ENCODE measurements around the gene ZKSCAN1. TPM values are rescaled to one million over a fixed set of nuclear protein-coding genes. Genes with fewer than 3 reads are reported as not detected.
A peak's percentile ranks its signal among the peaks of the same experiment; 100 is the strongest.

ZKSCAN1 gene
- total RNA-seq, 1 experiment from 2014 or later: 70.3 TPM

GRCh38 chr7:99992330-99993038, 22.9 kb upstream of the ZKSCAN1 start:
- TF ChIP-seq EZH2 (IDR thresholded peaks at IDR 0.05; ENCODE audit: low read depth) (no peak), CTCF (conservative IDR thresholded peaks at IDR 0.05) (no peak)
- POLR2A ChIA-PET (ENCODE audit: unreplicated experiment): no interaction called here

GRCh38 chr7:99994819-99995218, 20.6 kb upstream of the ZKSCAN1 start:
- H3K4me2 ChIP-seq: peak overlapping the region; percentile 58; the same call in 1 of the 2 replicates
- H3K27ac ChIP-seq: no peak overlapping the region
- TF ChIP-seq CTCF (conservative IDR thresholded peaks at IDR 0.05): no peak
- TF ChIP-seq EZH2 (IDR thresholded peaks at IDR 0.05; ENCODE audit: low read depth): no peak
- ChIA-PET CTCF (interaction anchor here (0.6 to 1.5 kb wide), 4 partner anchors 14 to 81 kb away, joined by 3 to 11 read pairs (median 4); no protein-coding TSS in a partner anchor), POLR2A (ENCODE audit: unreplicated experiment) (no interaction called here)
- H3K9me3 ChIP-seq (ENCODE audit: insufficient read depth, low read depth): no peaks in the 10 kb centered on the region
- intact Hi-C loops (cut with micrococcal nuclease; ENCODE audit: unreplicated experiment): loop anchor here (1.0 kb wide), 3 partner anchors 58 to 136 kb away; no protein-coding TSS in a partner anchor
- peaks cover 49% of the 10 kb centered on the region for H3K27me3 ChIP-seq (ENCODE audit: insufficient read depth, low read depth)
- H4K20me1 ChIP-seq (ENCODE audit: insufficient read depth): no peaks in the 10 kb centered on the region
- no peaks in the 10 kb centered on the region; the same call in 1 of the 2 replicates for H3F3A ChIP-seq (ENCODE audit: insufficient read depth, low read depth)
- H3K9me2 ChIP-seq (ENCODE audit: insufficient read depth): no peaks in the 10 kb centered on the region
- no peaks in the 10 kb centered on the region for H3K79me2 ChIP-seq (ENCODE audit: low read depth)
- 0 out of 2 replicates have a peak, but pooled peaks cover 3% of the 10 kb centered on the region for H3K4me1 ChIP-seq (replicated peaks; ENCODE audit: insufficient read depth)
- no peak for DNase-seq
- no peak overlapping the region for H3K4me3 ChIP-seq
- BruUV-seq (replicated peaks): no TSS peak
- H2AFZ ChIP-seq: no peak overlapping the region
- no peaks in the 10 kb centered on the region for H3K36me3 ChIP-seq (ENCODE audit: low read depth)

More at GRCh38 chr7:99992330-99993038, 22.9 kb upstream of the ZKSCAN1 start:
- 0 out of 2 replicates have a peak, but pooled peaks cover 3% of the 10 kb centered on the region for H3K4me1 ChIP-seq (replicated peaks; ENCODE audit: insufficient read depth)
- H4K20me1 ChIP-seq (ENCODE audit: insufficient read depth): no peaks in the 10 kb centered on the region
- no peaks in the 10 kb centered on the region for H3K36me3 ChIP-seq (ENCODE audit: low read depth)
- no peaks in the 10 kb centered on the region for H3K79me2 ChIP-seq (ENCODE audit: low read depth)
- no peaks in the 10 kb centered on the region for H3K9me2 ChIP-seq (ENCODE audit: insufficient read depth)
- peaks cover 44% of the 10 kb centered on the region for H3K27me3 ChIP-seq (ENCODE audit: insufficient read depth, low read depth)
- intact Hi-C loops (cut with micrococcal nuclease; ENCODE audit: unreplicated experiment): no loop called here
- no peak overlapping the region for H3K4me3 ChIP-seq
- H3K9me3 ChIP-seq (ENCODE audit: insufficient read depth, low read depth): no peaks in the 10 kb centered on the region
- no peak overlapping the region for H3K27ac ChIP-seq
- H3K4me2 ChIP-seq: no peak overlapping the region
- no TSS peak for BruUV-seq (replicated peaks)
- no peaks in the 10 kb centered on the region; the same call in 1 of the 2 replicates for H3F3A ChIP-seq (ENCODE audit: insufficient read depth, low read depth)
- no peak overlapping the region for H2AFZ ChIP-seq
- DNase-seq: no peak
- CTCF ChIA-PET: no interaction called here

- H3K27me3 ChIP-seq (ENCODE audit: insufficient read depth, low read depth): peaks cover 44% of the 10 kb centered on the region
- TF ChIP-seq EZH2 (IDR thresholded peaks at IDR 0.05; ENCODE audit: low read depth) (no peak), CTCF (conservative IDR thresholded peaks at IDR 0.05) (no peak)
- no peaks in the 10 kb centered on the region for H3F3A ChIP-seq (ENCODE audit: insufficient read depth, low read depth)
- intact Hi-C loops (cut with micrococcal nuclease; ENCODE audit: unreplicated experiment): no loop called here
- H3K36me3 ChIP-seq (ENCODE audit: low read depth): no peaks in the 10 kb centered on the region
- 0 out of 2 replicates have a peak, but pooled peaks cover 3% of the 10 kb centered on the region for H3K4me1 ChIP-seq (replicated peaks; ENCODE audit: insufficient read depth)
- no TSS peak for BruUV-seq (replicated peaks)
- no peaks in the 10 kb centered on the region for H3K9me3 ChIP-seq (ENCODE audit: insufficient read depth, low read depth)
- ChIA-PET CTCF (interaction anchor here (0.5 to 0.7 kb wide), 2 partner anchors 12 to 57 kb away, joined by 7 to 15 read pairs; no protein-coding TSS in a partner anchor), POLR2A (ENCODE audit: unreplicated experiment) (no interaction called here)
- no peak overlapping the region for H3K4me2 ChIP-seq
- no peaks in the 10 kb centered on the region for H3K9me2 ChIP-seq (ENCODE audit: insufficient read depth)
- H3K79me2 ChIP-seq (ENCODE audit: low read depth): no peaks in the 10 kb centered on the region
- H4K20me1 ChIP-seq (ENCODE audit: insufficient read depth): no peaks in the 10 kb centered on the region
- H2AFZ ChIP-seq: no peak overlapping the region
- H3K4me3 ChIP-seq: no peak overlapping the region
- DNase-seq: no peak
- H3K27ac ChIP-seq: no peak overlapping the region
Measured at GRCh38 chr7:99996755-99997544, 18.4 kb upstream of the ZKSCAN1 start.

Measured in PC-9 (cell line).